HL-60 (cell line): Measurements from ENCODE around the gene KDM4C.
A peak's percentile ranks its signal among the peaks of the same experiment; 100 is the strongest.

Source experiments
- DNase-seq, 2 experiments: peaks; one replicate each; pipeline ENCODE4 v3.0.0-alpha.2; 2010 to 2020; ENCODE audit warnings: low read depth in 1 of 2, low spot score in 1 of 2
- H3K27ac ChIP-seq: fragments of 250-450 bp; sonication (Bioruptor Pico); replicated peaks from 2 replicates; pipeline ENCODE4 v1.5.1; 2020; ENCODE audit warnings: mild to moderate bottlenecking, moderate library complexity
- H3K27me3 ChIP-seq: fragments of 250-450 bp; sonication (Bioruptor Pico); 2 replicates; pipeline ENCODE4 v1.5.1; 2021; ENCODE audit warnings: mild to moderate bottlenecking, moderate library complexity; ENCODE audit not compliant: insufficient read depth, poor library complexity, severe bottlenecking
- H3K4me3 ChIP-seq: replicated peaks from 2 replicates; pipeline ENCODE4 v1.5.1; 2011; ENCODE audit warnings: mild to moderate bottlenecking, control low read depth, low read length; ENCODE audit not compliant: insufficient read depth
- CTCF ChIP-seq: IDR thresholded peaks from one replicate; pipeline ENCODE4 v1.5.1; 2011; ENCODE audit warnings: low read length, control low read depth, inconsistent platforms; ENCODE audit not compliant: insufficient read depth
- GABPA ChIP-seq: IDR thresholded peaks from 2 replicates; pipeline ENCODE4 v1.6.1; 2012; ENCODE audit warnings: low read depth
- POLR2AphosphoS5 ChIP-seq: IDR thresholded peaks from 2 replicates; pipeline ENCODE4 v1.6.1; 2012; ENCODE audit warnings: low read depth
- SPI1 ChIP-seq: IDR thresholded peaks from 2 replicates; pipeline ENCODE4 v1.6.1; 2012; ENCODE audit warnings: low read depth, mild to moderate bottlenecking, borderline replicate concordance
- TF ChIP-seq, protein P1 (sequence below): IDR thresholded peaks from 2 replicates; pipeline ENCODE4 v1.6.1; 2012; ENCODE audit warnings: low read depth; ENCODE audit not compliant: insufficient replicate concordance

KDM4C gene

DNA sequence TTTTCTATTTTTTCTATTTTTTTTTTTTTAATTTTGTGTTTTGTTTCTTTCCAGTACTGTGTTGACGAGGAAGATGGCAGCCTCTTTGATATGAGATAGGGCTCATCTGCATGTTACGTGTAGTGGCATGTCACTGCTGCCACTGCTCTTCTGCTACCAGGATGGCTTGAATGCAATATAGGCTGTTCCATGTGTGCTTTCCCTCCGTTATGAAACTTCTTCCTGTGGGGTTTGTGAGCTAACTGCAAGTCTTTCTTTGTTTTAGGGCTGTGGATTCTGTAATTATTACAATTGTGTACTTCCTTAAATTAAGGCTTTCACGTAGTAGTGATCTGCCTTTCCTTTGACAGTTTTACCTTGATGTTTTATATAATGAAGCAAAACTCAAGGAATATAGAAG, 184.6 kb downstream of the KDM4C start:
- peak in 1 of 2 experiments; percentile 62 for DNase-seq
- TF ChIP-seq CTCF, result no peak
- TF ChIP-seq, protein P1, sequence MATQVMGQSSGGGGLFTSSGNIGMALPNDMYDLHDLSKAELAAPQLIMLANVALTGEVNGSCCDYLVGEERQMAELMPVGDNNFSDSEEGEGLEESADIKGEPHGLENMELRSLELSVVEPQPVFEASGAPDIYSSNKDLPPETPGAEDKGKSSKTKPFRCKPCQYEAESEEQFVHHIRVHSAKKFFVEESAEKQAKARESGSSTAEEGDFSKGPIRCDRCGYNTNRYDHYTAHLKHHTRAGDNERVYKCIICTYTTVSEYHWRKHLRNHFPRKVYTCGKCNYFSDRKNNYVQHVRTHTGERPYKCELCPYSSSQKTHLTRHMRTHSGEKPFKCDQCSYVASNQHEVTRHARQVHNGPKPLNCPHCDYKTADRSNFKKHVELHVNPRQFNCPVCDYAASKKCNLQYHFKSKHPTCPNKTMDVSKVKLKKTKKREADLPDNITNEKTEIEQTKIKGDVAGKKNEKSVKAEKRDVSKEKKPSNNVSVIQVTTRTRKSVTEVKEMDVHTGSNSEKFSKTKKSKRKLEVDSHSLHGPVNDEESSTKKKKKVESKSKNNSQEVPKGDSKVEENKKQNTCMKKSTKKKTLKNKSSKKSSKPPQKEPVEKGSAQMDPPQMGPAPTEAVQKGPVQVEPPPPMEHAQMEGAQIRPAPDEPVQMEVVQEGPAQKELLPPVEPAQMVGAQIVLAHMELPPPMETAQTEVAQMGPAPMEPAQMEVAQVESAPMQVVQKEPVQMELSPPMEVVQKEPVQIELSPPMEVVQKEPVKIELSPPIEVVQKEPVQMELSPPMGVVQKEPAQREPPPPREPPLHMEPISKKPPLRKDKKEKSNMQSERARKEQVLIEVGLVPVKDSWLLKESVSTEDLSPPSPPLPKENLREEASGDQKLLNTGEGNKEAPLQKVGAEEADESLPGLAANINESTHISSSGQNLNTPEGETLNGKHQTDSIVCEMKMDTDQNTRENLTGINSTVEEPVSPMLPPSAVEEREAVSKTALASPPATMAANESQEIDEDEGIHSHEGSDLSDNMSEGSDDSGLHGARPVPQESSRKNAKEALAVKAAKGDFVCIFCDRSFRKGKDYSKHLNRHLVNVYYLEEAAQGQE, result no peak
- TF ChIP-seq GABPA, result no peak
- TF ChIP-seq POLR2AphosphoS5, result no peak
- TF ChIP-seq SPI1, result peak; percentile 17; the same call in 1 of the 2 replicates
- Histone ChIP-seq H3K4me3 (no peak overlapping the region), H3K27me3 (no peaks in the 10 kb centered on the region), H3K27ac (peak overlapping the region; percentile 41)

GRCh38 chr9:6943293-6943692, 185.5 kb downstream of the KDM4C start:
- H3K27ac ChIP-seq, result no peak overlapping the region; the same call in 1 of the 2 replicates
- no peak overlapping the region for H3K4me3 ChIP-seq
- no peaks in the 10 kb centered on the region for H3K27me3 ChIP-seq
- no peak for DNase-seq
- TF ChIP-seq GABPA, result no peak

GRCh38 chr9:6944093-6944551, 186.3 kb downstream of the KDM4C start:
- H3K27ac ChIP-seq, result no peak overlapping the region

More at GRCh38 chr9:6944093-6944551, 186.3 kb downstream of the KDM4C start:
- TF ChIP-seq POLR2AphosphoS5 (no peak), GABPA (no peak), CTCF (no peak), SPI1 (peak; percentile 50; the same call in 1 of the 2 replicates)
- TF ChIP-seq, protein P1, result no peak
- Histone ChIP-seq H3K4me3 (no peak overlapping the region), H3K27me3 (no peaks in the 10 kb centered on the region)
- DNase-seq, result no peak
